ENCODE measurements around the gene ADAMTS10. TPM values are rescaled to one million over a fixed set of nuclear protein-coding genes. Genes with fewer than 3 reads are reported as not detected.

Gene ADAMTS10
- total RNA-seq, 1 donor from 2014 or later, result 5.8 TPM

DNA sequence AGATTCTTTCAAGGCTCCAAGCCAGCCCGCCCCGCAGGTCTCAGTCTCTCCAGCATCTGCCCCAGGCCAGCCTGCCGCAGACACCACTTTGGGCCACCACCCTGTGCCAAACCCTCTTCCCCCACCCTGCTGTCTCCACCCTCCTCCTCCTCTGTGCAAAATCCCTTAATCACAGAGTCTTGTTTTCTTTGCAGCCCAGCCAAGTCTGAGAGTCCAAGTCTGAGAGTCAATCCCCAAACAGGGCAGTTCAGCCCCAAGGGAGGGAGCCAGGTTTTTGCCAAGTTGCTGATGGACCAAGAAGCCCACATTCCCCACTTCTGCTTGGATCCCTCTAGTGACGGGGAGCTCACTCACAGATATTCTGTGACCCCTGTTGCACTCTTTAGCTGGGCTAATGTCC is 3.1 kb downstream of the ADAMTS10 start:
- Mint-ChIP-seq H3K9me3 (peaks cover 2% of the 10 kb centered on the region), H3K27me3 (ENCODE audit: insufficient read depth, low read depth) (peaks cover 17% of the 10 kb centered on the region), H3K4me1 (peaks cover 29% of the 10 kb centered on the region), H3K27ac (no peak overlapping the region), H3K36me3 (peaks cover 18% of the 10 kb centered on the region), H3K4me3 (peak overlapping the region; percentile 48)
- Histone ChIP-seq H3K79me2 (ENCODE audit: low read depth) (peaks cover 4% of the 10 kb centered on the region), H3K4me2 (no peak overlapping the region), H3K9ac (no peak overlapping the region), H4K20me1 (ENCODE audit: low read depth) (peaks cover 9% of the 10 kb centered on the region), H3K27ac (no peak overlapping the region), H3K9me3 (ENCODE audit: low read depth) (peaks cover 4% of the 10 kb centered on the region), H2AFZ (replicated peaks) (no peak overlapping the region), H3K36me3 (no peaks in the 10 kb centered on the region), H3K4me3 (no peak overlapping the region), H3K27me3 (no peaks in the 10 kb centered on the region), H3K4me1 (peaks cover 14% of the 10 kb centered on the region), H3F3A (ENCODE audit: low read depth) (peaks cover 31% of the 10 kb centered on the region)
- TF ChIP-seq EZH2phosphoT487 (IDR thresholded peaks at IDR 0.05) (no peak), EZH2 (IDR thresholded peaks at IDR 0.05) (no peak)
- TF ChIP-seq, protein P1, sequence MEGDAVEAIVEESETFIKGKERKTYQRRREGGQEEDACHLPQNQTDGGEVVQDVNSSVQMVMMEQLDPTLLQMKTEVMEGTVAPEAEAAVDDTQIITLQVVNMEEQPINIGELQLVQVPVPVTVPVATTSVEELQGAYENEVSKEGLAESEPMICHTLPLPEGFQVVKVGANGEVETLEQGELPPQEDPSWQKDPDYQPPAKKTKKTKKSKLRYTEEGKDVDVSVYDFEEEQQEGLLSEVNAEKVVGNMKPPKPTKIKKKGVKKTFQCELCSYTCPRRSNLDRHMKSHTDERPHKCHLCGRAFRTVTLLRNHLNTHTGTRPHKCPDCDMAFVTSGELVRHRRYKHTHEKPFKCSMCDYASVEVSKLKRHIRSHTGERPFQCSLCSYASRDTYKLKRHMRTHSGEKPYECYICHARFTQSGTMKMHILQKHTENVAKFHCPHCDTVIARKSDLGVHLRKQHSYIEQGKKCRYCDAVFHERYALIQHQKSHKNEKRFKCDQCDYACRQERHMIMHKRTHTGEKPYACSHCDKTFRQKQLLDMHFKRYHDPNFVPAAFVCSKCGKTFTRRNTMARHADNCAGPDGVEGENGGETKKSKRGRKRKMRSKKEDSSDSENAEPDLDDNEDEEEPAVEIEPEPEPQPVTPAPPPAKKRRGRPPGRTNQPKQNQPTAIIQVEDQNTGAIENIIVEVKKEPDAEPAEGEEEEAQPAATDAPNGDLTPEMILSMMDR (IDR thresholded peaks at IDR 0.05), result no peak
- no peak for DNase-seq (ENCODE audit: low spot score)

DNA sequence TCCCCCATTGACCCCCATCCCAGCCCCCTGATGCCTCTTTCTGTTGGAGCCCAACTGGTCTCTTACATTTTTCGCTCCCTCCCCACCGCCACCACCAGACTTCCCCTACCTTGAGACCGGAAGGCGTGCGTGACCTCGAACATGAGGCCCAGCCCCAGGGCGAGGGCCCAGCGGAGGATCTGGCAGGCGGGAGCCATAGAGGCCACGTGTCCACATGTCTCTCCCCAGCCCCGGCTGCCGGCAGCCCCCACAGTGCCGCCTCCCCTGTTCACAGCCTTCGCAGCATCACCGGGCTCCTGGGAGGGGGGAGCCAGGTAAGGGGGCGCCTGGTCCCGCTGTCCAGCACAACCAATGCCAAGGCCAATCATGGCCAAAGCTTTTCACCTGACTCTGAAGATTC is 5.0 kb downstream of the ADAMTS10 start:
- TF ChIP-seq EZH2phosphoT487 (IDR thresholded peaks at IDR 0.05) (no peak), EZH2 (IDR thresholded peaks at IDR 0.05) (no peak)
- TF ChIP-seq, protein P1 (IDR thresholded peaks at IDR 0.05), result no peak
- Histone ChIP-seq H3K27ac (no peak overlapping the region), H3K27me3 (no peaks in the 10 kb centered on the region), H2AFZ (replicated peaks) (no peak overlapping the region), H3K9me3 (ENCODE audit: low read depth) (peaks cover 4% of the 10 kb centered on the region), H3K4me1 (peaks cover 14% of the 10 kb centered on the region), H4K20me1 (ENCODE audit: low read depth) (peaks cover 9% of the 10 kb centered on the region), H3K36me3 (no peaks in the 10 kb centered on the region), H3K9ac (no peak overlapping the region), H3K4me2 (no peak overlapping the region), H3K79me2 (ENCODE audit: low read depth) (peaks cover 4% of the 10 kb centered on the region), H3F3A (ENCODE audit: low read depth) (peaks cover 21% of the 10 kb centered on the region), H3K4me3 (no peak overlapping the region)
- Mint-ChIP-seq H3K4me3 (no peak overlapping the region), H3K9me3 (peaks cover 2% of the 10 kb centered on the region), H3K4me1 (peaks cover 21% of the 10 kb centered on the region), H3K36me3 (peaks cover 25% of the 10 kb centered on the region), H3K27me3 (ENCODE audit: insufficient read depth, low read depth) (peaks cover 15% of the 10 kb centered on the region), H3K27ac (no peak overlapping the region)
- no peak for DNase-seq (ENCODE audit: low spot score)

DNA sequence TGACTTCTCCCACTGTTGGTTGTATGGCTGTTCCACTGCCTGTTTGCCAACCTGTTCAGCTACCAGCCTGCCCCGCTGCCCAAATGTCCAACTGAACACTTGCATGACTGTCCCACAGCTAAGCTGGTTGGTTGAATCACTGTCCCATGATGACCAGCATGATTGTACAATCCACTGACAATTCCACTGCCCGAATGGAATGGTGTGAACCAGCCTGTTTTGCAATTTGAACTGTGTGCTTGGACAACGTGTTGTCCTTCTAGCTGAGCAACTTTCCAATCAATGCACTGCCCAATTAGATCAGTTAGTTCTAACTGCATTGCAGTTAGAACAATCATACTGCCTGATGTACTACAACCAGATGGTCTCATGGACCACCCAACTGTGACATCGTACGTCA is 8.7 kb downstream of the ADAMTS10 start:
- peaks cover 29% of the 10 kb centered on the region for H3K36me3 Mint-ChIP-seq
- peaks cover 2% of the 10 kb centered on the region for H3K9me3 Mint-ChIP-seq

More for the DNA sequence above, 8.7 kb downstream of the ADAMTS10 start:
- H3K27me3 Mint-ChIP-seq (ENCODE audit: insufficient read depth, low read depth), result peaks cover 5% of the 10 kb centered on the region
- no peaks in the 10 kb centered on the region for H3K79me2 ChIP-seq (ENCODE audit: low read depth)
- no peaks in the 10 kb centered on the region for H3K27me3 ChIP-seq
- H3K4me1 Mint-ChIP-seq, result no peaks in the 10 kb centered on the region
- no peak overlapping the region for H2AFZ ChIP-seq (replicated peaks)
- no peaks in the 10 kb centered on the region for H3K4me1 ChIP-seq
- H3F3A ChIP-seq (ENCODE audit: low read depth), result no peaks in the 10 kb centered on the region
- peak overlapping the region; percentile 10 for H3K4me3 Mint-ChIP-seq
- H4K20me1 ChIP-seq (ENCODE audit: low read depth), result no peaks in the 10 kb centered on the region
- no peak overlapping the region for H3K9ac ChIP-seq
- DNase-seq (ENCODE audit: low spot score), result no peak
- no peak overlapping the region for H3K27ac ChIP-seq
- H3K27ac Mint-ChIP-seq, result peak overlapping the region; percentile 10
- H3K36me3 ChIP-seq, result no peaks in the 10 kb centered on the region
- peaks cover 4% of the 10 kb centered on the region for H3K9me3 ChIP-seq (ENCODE audit: low read depth)
- TF ChIP-seq EZH2 (IDR thresholded peaks at IDR 0.05) (no peak), EZH2phosphoT487 (IDR thresholded peaks at IDR 0.05) (no peak)
- TF ChIP-seq, protein P1 (IDR thresholded peaks at IDR 0.05), result no peak
- no peak overlapping the region for H3K4me3 ChIP-seq
- no peak overlapping the region for H3K4me2 ChIP-seq
